ENCODE measurements around the gene CHRNA3.

Gene CHRNA3

DNA sequence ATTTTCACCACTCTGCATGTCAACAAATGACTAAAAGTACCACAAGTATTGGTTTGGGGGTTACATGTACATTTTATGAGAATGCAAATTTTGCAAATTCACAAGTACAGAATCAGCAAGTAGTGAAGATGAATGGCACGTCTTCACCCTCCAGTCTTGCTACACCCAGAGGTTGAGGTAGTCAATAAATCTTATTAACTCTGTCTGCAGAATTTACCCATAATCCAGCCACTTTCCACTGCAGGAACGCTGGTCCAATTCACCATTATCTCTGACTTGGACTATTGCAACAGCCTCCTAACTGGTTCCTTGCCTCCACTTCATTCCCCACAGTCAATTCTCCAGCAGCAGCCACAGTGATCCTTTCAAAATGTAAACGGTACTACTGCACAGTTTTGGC, 70.0 kb downstream of the CHRNA3 start:
- DNase-seq, result no peak

DNA sequence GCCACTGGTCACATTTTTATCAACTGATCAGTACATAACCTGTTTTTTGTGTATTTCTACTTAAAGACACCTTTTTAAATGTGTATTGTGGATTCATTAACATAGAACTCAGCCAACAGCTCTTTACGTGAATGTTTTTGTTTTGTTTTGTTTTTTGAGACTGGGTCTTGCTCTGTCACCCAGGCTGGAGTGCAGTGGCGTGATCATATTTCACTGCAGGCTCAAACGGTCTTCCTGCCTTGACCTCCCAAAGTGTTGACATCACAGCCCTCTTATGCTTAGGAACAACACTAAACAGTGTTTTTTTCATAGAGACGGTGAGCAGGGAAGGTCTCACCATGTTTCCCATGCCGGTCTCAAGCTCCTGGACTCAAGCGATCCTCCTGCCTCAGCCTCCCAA, 70.6 kb downstream of the CHRNA3 start:
- DNase-seq, result no peak
